ENCODE data around the gene DIO1. TPM values are rescaled to one million over a fixed set of nuclear protein-coding genes. Genes with fewer than 3 reads are reported as not detected.

DIO1 gene
- total and polyA plus RNA-seq, 4 donors = 0.24 to 1.9 (median 0.75) TPM

- no peaks in the 10 kb centered on the region for H3K4me1 ChIP-seq (ENCODE audit: control insufficient read depth in 5 of 5, insufficient read depth in 5 of 5, low read length in 5 of 5)
- 86 to 94% methylated on average over 2 of the region's 2 CpGs for WGBS, 2 donors
- no peak overlapping the region for H3K27ac ChIP-seq (ENCODE audit: low read depth in 1 of 2, low read length in 1 of 2)
- no peaks in the 10 kb centered on the region for H3K27me3 ChIP-seq (ENCODE audit: control insufficient read depth in 3 of 3, insufficient read depth in 3 of 3, low read length in 2 of 3)
- peaks cover 3 to 22% (median 15%) of the 10 kb centered on the region in 4 donors for H3K36me3 ChIP-seq (ENCODE audit: control insufficient read depth in 4 of 4, insufficient read depth in 4 of 4, low read length in 4 of 4)
- H3K9ac ChIP-seq (ENCODE audit: insufficient read depth in 1 of 2, low read length in 2 of 2) = no peak overlapping the region
- TF ChIP-seq CTCF (IDR thresholded peaks at IDR 0.05; ENCODE audit: control extremely low read depth, extremely low read depth) = no peak
- ATAC-seq (ENCODE audit: insufficient read depth, low FRiP score) (no peak), DNase-seq (no peak)
- H3K4me3 ChIP-seq = no peak overlapping the region
- H3K9me3 ChIP-seq (ENCODE audit: control insufficient read depth in 4 of 4, insufficient read depth in 3 of 4, low read length in 3 of 4) = peaks cover 0 to 7% (median 1%) of the 10 kb centered on the region in 4 donors
These were observed 35.4 kb downstream of the DIO1 start for GRCh38 chr1:53929246-53929960.

- no peak overlapping the region for H3K27ac ChIP-seq (ENCODE audit: low read depth in 1 of 2, low read length in 1 of 2)
- peaks cover 0 to 11% (median 3%) of the 10 kb centered on the region in 4 donors for H3K9me3 ChIP-seq (ENCODE audit: control insufficient read depth in 4 of 4, insufficient read depth in 3 of 4, low read length in 3 of 4)
- H3K27me3 ChIP-seq (ENCODE audit: control insufficient read depth in 3 of 3, insufficient read depth in 3 of 3, low read length in 2 of 3) = no peaks in the 10 kb centered on the region
- no peaks in the 10 kb centered on the region for H3K4me1 ChIP-seq (ENCODE audit: control insufficient read depth in 5 of 5, insufficient read depth in 5 of 5, low read length in 5 of 5)
- peaks cover 3 to 32% (median 19%) of the 10 kb centered on the region in 4 donors for H3K36me3 ChIP-seq (ENCODE audit: control insufficient read depth in 4 of 4, insufficient read depth in 4 of 4, low read length in 4 of 4)
- H3K9ac ChIP-seq (ENCODE audit: insufficient read depth in 1 of 2, low read length in 2 of 2) = no peak overlapping the region
- no peak overlapping the region for H3K4me3 ChIP-seq
- DNase-seq (no peak), ATAC-seq (ENCODE audit: insufficient read depth, low FRiP score) (no peak)
- no peak for TF ChIP-seq CTCF (IDR thresholded peaks at IDR 0.05; ENCODE audit: control extremely low read depth, extremely low read depth)
- WGBS, 2 donors = 94 to 96% methylated on average over 3 of the region's 3 CpGs
These were observed 36.9 kb downstream of the DIO1 start for GRCh38 chr1:53930932-53931331.

- ATAC-seq (ENCODE audit: insufficient read depth, low FRiP score) (no peak), DNase-seq (no peak)
- no peak overlapping the region for H3K4me3 ChIP-seq
- H3K9ac ChIP-seq (ENCODE audit: insufficient read depth in 1 of 2, low read length in 2 of 2) = no peak overlapping the region
- H3K27me3 ChIP-seq (ENCODE audit: control insufficient read depth in 3 of 3, insufficient read depth in 3 of 3, low read length in 2 of 3) = no peaks in the 10 kb centered on the region
- peaks cover 0 to 11% (median 3%) of the 10 kb centered on the region in 4 donors for H3K9me3 ChIP-seq (ENCODE audit: control insufficient read depth in 4 of 4, insufficient read depth in 3 of 4, low read length in 3 of 4)
- TF ChIP-seq CTCF (IDR thresholded peaks at IDR 0.05; ENCODE audit: control extremely low read depth, extremely low read depth) = no peak
- H3K27ac ChIP-seq (ENCODE audit: low read depth in 1 of 2, low read length in 1 of 2) = no peak overlapping the region
- H3K36me3 ChIP-seq (ENCODE audit: control insufficient read depth in 4 of 4, insufficient read depth in 4 of 4, low read length in 4 of 4) = peaks cover 3 to 34% (median 21%) of the 10 kb centered on the region in 4 donors
- no peaks in the 10 kb centered on the region for H3K4me1 ChIP-seq (ENCODE audit: control insufficient read depth in 5 of 5, insufficient read depth in 5 of 5, low read length in 5 of 5)
- 96 to 98% methylated on average over 2 of the region's 2 CpGs for WGBS, 2 donors
These were observed 37.5 kb downstream of the DIO1 start for GRCh38 chr1:53931523-53931922.
